ENCODE measurements around the gene SEC24A. TPM values are rescaled to one million over a fixed set of nuclear protein-coding genes. Genes with fewer than 3 reads are reported as not detected.

Gene SEC24A
- total and polyA plus RNA-seq, 2 donors (not counting 3 experiments of a cell fraction or from before 2014, with no cell fraction given) = 19.8 to 30.0 TPM

GRCh38 chr5:134625559-134625958, 23.0 kb upstream of the SEC24A start:
- DNase-seq (ENCODE audit: low read depth, low spot score) (no peak), FAIRE-seq (no peak)
- Histone ChIP-seq H3K4me1 (ENCODE audit: control insufficient read depth, extremely low read depth, insufficient read depth, low read length) (no peaks in the 10 kb centered on the region), H2AFZ (ENCODE audit: low read depth, low read length) (no peak overlapping the region), H3K27me3 (ENCODE audit: control insufficient read depth in 2 of 2, insufficient read depth in 2 of 2, low read length in 2 of 2) (no peaks in the 10 kb centered on the region), H3K9ac (replicated peaks; ENCODE audit: extremely low read depth, insufficient read depth, low read length) (no peak overlapping the region), H3K27ac (ENCODE audit: insufficient read depth, low read depth, low read length) (no peak overlapping the region), H4K20me1 (replicated peaks; ENCODE audit: control insufficient read depth, extremely low read depth, insufficient read depth, low read length) (no peaks in the 10 kb centered on the region), H3K9me1 (replicated peaks; ENCODE audit: control insufficient read depth, extremely low read depth, insufficient read depth, low read length) (no peaks in the 10 kb centered on the region), H3K4me2 (ENCODE audit: insufficient read depth, low read length) (no peak overlapping the region), H3K9me3 (replicated peaks; ENCODE audit: control insufficient read depth, insufficient read depth, low read length) (no peaks in the 10 kb centered on the region), H3K36me3 (ENCODE audit: control insufficient read depth in 2 of 2, extremely low read depth in 1 of 2, insufficient read depth in 2 of 2, low read length in 2 of 2) (peaks cover 0 to 3% of the 10 kb centered on the region in 2 experiments), H3K79me2 (ENCODE audit: control insufficient read depth, insufficient read depth, low read length) (peaks cover 8% of the 10 kb centered on the region), H3K4me3 (replicated peaks in 1 of 3; ENCODE audit: insufficient read depth in 1 of 3, low read depth in 1 of 3, low read length in 3 of 3) (no peak overlapping the region)
- no peak for TF ChIP-seq FOS (IDR thresholded peaks at IDR 0.05; ENCODE audit: borderline replicate concordance, insufficient read depth, low read length)
- no peak for TF ChIP-seq MYC (IDR thresholded peaks at IDR 0.05; ENCODE audit: low read depth, low read length)
- TF ChIP-seq CTCF (IDR thresholded peaks at IDR 0.05; ENCODE audit: extremely low read depth in 1 of 2, insufficient read depth in 1 of 2, low read depth in 1 of 2, low read length in 2 of 2) = no peak
- no peak for TF ChIP-seq EZH2 (IDR thresholded peaks at IDR 0.05; ENCODE audit: borderline replicate concordance, low read depth, low read length, severe bottlenecking)
- no peak for TF ChIP-seq JUN (IDR thresholded peaks at IDR 0.05; ENCODE audit: borderline replicate concordance, insufficient read depth, insufficient read length, low read depth)
- TF ChIP-seq, protein P1, sequence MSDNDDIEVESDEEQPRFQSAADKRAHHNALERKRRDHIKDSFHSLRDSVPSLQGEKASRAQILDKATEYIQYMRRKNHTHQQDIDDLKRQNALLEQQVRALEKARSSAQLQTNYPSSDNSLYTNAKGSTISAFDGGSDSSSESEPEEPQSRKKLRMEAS (IDR thresholded peaks at IDR 0.05; ENCODE audit: insufficient read depth, insufficient read length) = no peak
- TF ChIP-seq POLR2AphosphoS5 (IDR thresholded peaks at IDR 0.05; ENCODE audit: insufficient read depth, low read depth, low read length) = no peak
- TF ChIP-seq POLR2A (IDR thresholded peaks at IDR 0.05; ENCODE audit: low read depth, low read length) = no peak
- TF ChIP-seq GATA2 (IDR thresholded peaks at IDR 0.05; ENCODE audit: insufficient read depth, insufficient read length, low read depth, low read length) = no peak
- ChIA-PET POLR2A (no interaction called here), CTCF (no interaction called here)
- no TSS peak for BruUV-seq (replicated peaks)
- intact Hi-C loops (cut with micrococcal nuclease) = no loop called here
- dilution Hi-C loops (cut with MboI; ENCODE audit: extremely low pct_ligation_motif_present, low sequenced_read_pairs) = no loop called here

Measured in endothelial cell of umbilical vein (primary cell).